ENCODE measurements around the gene STK17B.

The STK17B gene

GRCh38 chr2:196143730-196144131 is 27.6 kb downstream of the STK17B start:
- DNase-seq, result no peak
- no peak overlapping the region for H4K8ac ChIP-seq (ENCODE audit: low read depth, low read length)
- H3K27me3 ChIP-seq (ENCODE audit: insufficient read depth, low read length, poor library complexity), result no peaks in the 10 kb centered on the region
- H2BK5ac ChIP-seq (ENCODE audit: low read length), result no peak overlapping the region
- H2BK15ac ChIP-seq (replicated peaks; ENCODE audit: low read depth), result no peak overlapping the region
- no peaks in the 10 kb centered on the region for H3K79me1 ChIP-seq (ENCODE audit: low read length)
- H4K5ac ChIP-seq (ENCODE audit: low read length), result no peak overlapping the region
- no peak overlapping the region for H3K23ac ChIP-seq (ENCODE audit: low read length)
- H3K4ac ChIP-seq (ENCODE audit: low read depth, low read length), result no peak overlapping the region
- H3K36me3 ChIP-seq (ENCODE audit: control insufficient read depth, insufficient read depth, low read length), result peaks cover 2% of the 10 kb centered on the region
- WGBS (ENCODE audit: extremely low coverage, insufficient coverage, low lambda C conversion rate), result no CpG with 5 or more reads among the region's 4 CpGs
- no peak overlapping the region for H2AK5ac ChIP-seq (ENCODE audit: low read length)
- no peak overlapping the region for H3K4me3 ChIP-seq (ENCODE audit: low read length)
- no peak overlapping the region for H2BK120ac ChIP-seq (ENCODE audit: low read depth, low read length)
- no peak overlapping the region for H3K4me2 ChIP-seq (ENCODE audit: low read length)
- no peaks in the 10 kb centered on the region for H3K79me2 ChIP-seq (ENCODE audit: control insufficient read depth, insufficient read depth, low read length)
- no peak overlapping the region for H3K56ac ChIP-seq (ENCODE audit: low read length)
- H3K9ac ChIP-seq (ENCODE audit: low read length), result no peak overlapping the region
- H3K18ac ChIP-seq (ENCODE audit: low read length), result no peak overlapping the region
- H3K27ac ChIP-seq (ENCODE audit: low read depth, low read length), result no peak overlapping the region
- H3K4me1 ChIP-seq (ENCODE audit: control insufficient read depth, low read depth, low read length), result no peaks in the 10 kb centered on the region

GRCh38 chr2:196142825-196143224 is 28.6 kb downstream of the STK17B start:
- no peak overlapping the region for H4K8ac ChIP-seq (ENCODE audit: low read depth, low read length)
- H3K4me3 ChIP-seq (ENCODE audit: low read length), result no peak overlapping the region
- WGBS (ENCODE audit: extremely low coverage, insufficient coverage, low lambda C conversion rate), result no CpG with 5 or more reads among the region's 1 CpG
- peaks cover 2% of the 10 kb centered on the region for H3K36me3 ChIP-seq (ENCODE audit: control insufficient read depth, insufficient read depth, low read length)
- no peak overlapping the region for H3K56ac ChIP-seq (ENCODE audit: low read length)
- no peaks in the 10 kb centered on the region for H3K79me2 ChIP-seq (ENCODE audit: control insufficient read depth, insufficient read depth, low read length)
- no peaks in the 10 kb centered on the region for H3K4me1 ChIP-seq (ENCODE audit: control insufficient read depth, low read depth, low read length)
- H2BK120ac ChIP-seq (ENCODE audit: low read depth, low read length), result no peak overlapping the region
- no peak overlapping the region for H2AK5ac ChIP-seq (ENCODE audit: low read length)
- H3K4ac ChIP-seq (ENCODE audit: low read depth, low read length), result no peak overlapping the region
- no peak overlapping the region for H2BK5ac ChIP-seq (ENCODE audit: low read length)
- H4K5ac ChIP-seq (ENCODE audit: low read length), result no peak overlapping the region
- no peak overlapping the region for H3K23ac ChIP-seq (ENCODE audit: low read length)
- H3K27ac ChIP-seq (ENCODE audit: low read depth, low read length), result no peak overlapping the region
- no peak overlapping the region for H2BK15ac ChIP-seq (replicated peaks; ENCODE audit: low read depth)
- no peak overlapping the region for H3K18ac ChIP-seq (ENCODE audit: low read length)
- H3K27me3 ChIP-seq (ENCODE audit: insufficient read depth, low read length, poor library complexity), result no peaks in the 10 kb centered on the region
- no peak overlapping the region for H3K4me2 ChIP-seq (ENCODE audit: low read length)
- no peak overlapping the region for H3K9ac ChIP-seq (ENCODE audit: low read length)
- H3K79me1 ChIP-seq (ENCODE audit: low read length), result no peaks in the 10 kb centered on the region
- no peak for DNase-seq

- Histone ChIP-seq H2BK120ac (ENCODE audit: low read depth, low read length) (no peak overlapping the region), H3K4me1 (ENCODE audit: control insufficient read depth, low read depth, low read length) (no peaks in the 10 kb centered on the region), H2BK5ac (ENCODE audit: low read length) (no peak overlapping the region), H3K4me2 (ENCODE audit: low read length) (no peak overlapping the region), H3K79me2 (ENCODE audit: control insufficient read depth, insufficient read depth, low read length) (no peaks in the 10 kb centered on the region), H3K79me1 (ENCODE audit: low read length) (no peaks in the 10 kb centered on the region), H3K18ac (ENCODE audit: low read length) (no peak overlapping the region), H3K23ac (ENCODE audit: low read length) (no peak overlapping the region), H2BK15ac (replicated peaks; ENCODE audit: low read depth) (no peak overlapping the region), H4K5ac (ENCODE audit: low read length) (no peak overlapping the region), H3K27me3 (ENCODE audit: insufficient read depth, low read length, poor library complexity) (no peaks in the 10 kb centered on the region), H3K4me3 (ENCODE audit: low read length) (no peak overlapping the region), H3K4ac (ENCODE audit: low read depth, low read length) (no peak overlapping the region), H3K27ac (ENCODE audit: low read depth, low read length) (no peak overlapping the region), H2AK5ac (ENCODE audit: low read length) (no peak overlapping the region), H3K9ac (ENCODE audit: low read length) (no peak overlapping the region), H3K36me3 (ENCODE audit: control insufficient read depth, insufficient read depth, low read length) (no peaks in the 10 kb centered on the region), H3K56ac (ENCODE audit: low read length) (no peak overlapping the region), H4K8ac (ENCODE audit: low read depth, low read length) (no peak overlapping the region)
- no peak for DNase-seq
These were observed 31.2 kb downstream of the STK17B start for GRCh38 chr2:196140213-196140612.

GRCh38 chr2:196137271-196137670 is 34.1 kb downstream of the STK17B start:
- no CpG with 5 or more reads among the region's 2 CpGs for WGBS (ENCODE audit: extremely low coverage, insufficient coverage, low lambda C conversion rate)

GRCh38 chr2:196136151-196136550 is 35.2 kb downstream of the STK17B start:
- H3K27ac ChIP-seq (ENCODE audit: low read depth, low read length), result no peak overlapping the region
- no peak overlapping the region for H3K4me3 ChIP-seq (ENCODE audit: low read length)
- no peaks in the 10 kb centered on the region for H3K79me2 ChIP-seq (ENCODE audit: control insufficient read depth, insufficient read depth, low read length)
- H3K56ac ChIP-seq (ENCODE audit: low read length), result no peak overlapping the region
- H2BK120ac ChIP-seq (ENCODE audit: low read depth, low read length), result no peak overlapping the region
- H3K36me3 ChIP-seq (ENCODE audit: control insufficient read depth, insufficient read depth, low read length), result no peaks in the 10 kb centered on the region
- no peak overlapping the region for H4K5ac ChIP-seq (ENCODE audit: low read length)
- no peak overlapping the region for H2AK5ac ChIP-seq (ENCODE audit: low read length)
- no peak overlapping the region for H2BK5ac ChIP-seq (ENCODE audit: low read length)
- no peak overlapping the region for H3K18ac ChIP-seq (ENCODE audit: low read length)
- H3K4me1 ChIP-seq (ENCODE audit: control insufficient read depth, low read depth, low read length), result no peaks in the 10 kb centered on the region
- no peaks in the 10 kb centered on the region for H3K79me1 ChIP-seq (ENCODE audit: low read length)
- no peak overlapping the region for H3K4me2 ChIP-seq (ENCODE audit: low read length)
- H4K8ac ChIP-seq (ENCODE audit: low read depth, low read length), result no peak overlapping the region
- no peaks in the 10 kb centered on the region for H3K27me3 ChIP-seq (ENCODE audit: insufficient read depth, low read length, poor library complexity)
- H3K4ac ChIP-seq (ENCODE audit: low read depth, low read length), result no peak overlapping the region
- no CpG with 5 or more reads among the region's 7 CpGs for WGBS (ENCODE audit: extremely low coverage, insufficient coverage, low lambda C conversion rate)
- H3K23ac ChIP-seq (ENCODE audit: low read length), result no peak overlapping the region
- no peak overlapping the region for H2BK15ac ChIP-seq (replicated peaks; ENCODE audit: low read depth)
- DNase-seq, result peak; percentile 89
- H3K9ac ChIP-seq (ENCODE audit: low read length), result no peak overlapping the region

More at GRCh38 chr2:196137271-196137670, 34.1 kb downstream of the STK17B start:
- H2AK5ac ChIP-seq (ENCODE audit: low read length), result no peak overlapping the region
- H2BK5ac ChIP-seq (ENCODE audit: low read length), result no peak overlapping the region
- H3K27ac ChIP-seq (ENCODE audit: low read depth, low read length), result no peak overlapping the region
- no peaks in the 10 kb centered on the region for H3K27me3 ChIP-seq (ENCODE audit: insufficient read depth, low read length, poor library complexity)
- no peak overlapping the region for H2BK15ac ChIP-seq (replicated peaks; ENCODE audit: low read depth)
- H3K4me1 ChIP-seq (ENCODE audit: control insufficient read depth, low read depth, low read length), result no peaks in the 10 kb centered on the region
- no peak overlapping the region for H3K9ac ChIP-seq (ENCODE audit: low read length)
- H3K36me3 ChIP-seq (ENCODE audit: control insufficient read depth, insufficient read depth, low read length), result no peaks in the 10 kb centered on the region
- H2BK120ac ChIP-seq (ENCODE audit: low read depth, low read length), result no peak overlapping the region
- H3K79me2 ChIP-seq (ENCODE audit: control insufficient read depth, insufficient read depth, low read length), result no peaks in the 10 kb centered on the region
- no peak overlapping the region for H3K18ac ChIP-seq (ENCODE audit: low read length)
- H3K79me1 ChIP-seq (ENCODE audit: low read length), result no peaks in the 10 kb centered on the region
- no peak overlapping the region for H3K4me3 ChIP-seq (ENCODE audit: low read length)
- no peak overlapping the region for H4K5ac ChIP-seq (ENCODE audit: low read length)
- no peak overlapping the region for H3K4ac ChIP-seq (ENCODE audit: low read depth, low read length)
- peak; percentile 48 for DNase-seq
- H3K4me2 ChIP-seq (ENCODE audit: low read length), result no peak overlapping the region
- H3K56ac ChIP-seq (ENCODE audit: low read length), result no peak overlapping the region
- no peak overlapping the region for H4K8ac ChIP-seq (ENCODE audit: low read depth, low read length)
- H3K23ac ChIP-seq (ENCODE audit: low read length), result no peak overlapping the region

Measured in mesendoderm (in vitro differentiated cells).